Vagina (tissue), 2 donors: Measurements from ENCODE around the gene SLC25A21. TPM values are rescaled to one million over a fixed set of nuclear protein-coding genes. Genes with fewer than 3 reads are reported as not detected.

Experiments used
- DNase-seq, 2 donors: peaks; one replicate each; pipeline ENCODE4 v3.0.0-alpha.2; 2017; ENCODE audit errors: extremely low spot score in 2 of 2
- H3K27ac ChIP-seq: fragments of 200-600 bp; sonication (generic); one replicate; pipeline ENCODE4 v1.5.1; 2019
- H3K27me3 ChIP-seq: fragments of 200-600 bp; sonication (generic); one replicate; pipeline ENCODE4 v1.5.1; 2019
- H3K36me3 ChIP-seq, 2 donors: fragments of 200-600 bp; sonication (generic); one replicate each; pipeline ENCODE4 v1.5.1; 2017 to 2019
- H3K4me1 ChIP-seq: fragments of 200-600 bp; sonication (generic); one replicate; pipeline ENCODE4 v1.5.1; 2019
- H3K4me3 ChIP-seq, 2 donors: fragments of 200-600 bp; sonication (generic); 1 replicate in 1 of 2; 2 replicates in 1 of 2; pipeline ENCODE4 v1.5.1; 2016 to 2019
- H3K9me3 ChIP-seq: fragments of 200-600 bp; sonication (generic); one replicate; pipeline ENCODE4 v1.5.1; 2019
- CTCF ChIP-seq, 3 experiments: fragments of 450-650 bp in 2 of 3; fragments of 200-600 bp in 1 of 3; sonication (generic) in 1 of 3; IDR thresholded peaks; one replicate each; pipeline ENCODE4 v1.5.1; 2017 to 2019; ENCODE audit warnings: antibody characterized with exemption in 3 of 3, mild to moderate bottlenecking in 2 of 3, moderate library complexity in 2 of 3
- POLR2A ChIP-seq, 2 donors: fragments of 450-650 bp; IDR thresholded peaks; one replicate each; pipeline ENCODE4 v1.6.1; 2017; ENCODE audit warnings: antibody characterized with exemption in 2 of 2, mild to moderate bottlenecking in 2 of 2, moderate library complexity in 2 of 2
- POLR2AphosphoS5 ChIP-seq, 2 donors: sonication (generic); formaldehyde crosslinking; IDR thresholded peaks; one replicate each; pipeline ENCODE4 v1.9.0; 2017; ENCODE audit warnings: antibody characterized with exemption in 2 of 2, mild to moderate bottlenecking in 2 of 2, low read depth in 1 of 2; ENCODE audit not compliant: insufficient read depth in 1 of 2
- intact Hi-C: fragments of 100-400 bp; cut with DNase I; formaldehyde crosslinking; loops from one replicate; pipeline ENCODE4 v1.15.1; 2023
- total RNA-seq: library from RNA; depleted of rRNA; stranded (reverse); fragments of >200 nt; gene quantifications from one replicate; pipeline ENCODE4 v1.2.3, GENCODE V29; 2016

The SLC25A21 gene
- total RNA-seq, 1 donor from 2014 or later: 0.49 TPM

GRCh38 chr14:36847366-36847765 is 325.0 kb downstream of the SLC25A21 start:
- TF ChIP-seq POLR2A (IDR thresholded peaks at IDR 0.05): no peak
- no peak for TF ChIP-seq CTCF (IDR thresholded peaks at IDR 0.05)
- TF ChIP-seq POLR2AphosphoS5 (IDR thresholded peaks at IDR 0.05; ENCODE audit: insufficient read depth in 1 of 2, low read depth in 1 of 2): no peak
- Histone ChIP-seq H3K4me1 (no peaks in the 10 kb centered on the region), H3K27ac (no peak overlapping the region), H3K4me3 (no peak overlapping the region), H3K27me3 (no peaks in the 10 kb centered on the region), H3K9me3 (no peaks in the 10 kb centered on the region), H3K36me3 (no peaks in the 10 kb centered on the region)
- intact Hi-C loops: no loop called here
- DNase-seq: no peak

GRCh38 chr14:36845356-36846012 is 326.9 kb downstream of the SLC25A21 start:
- Histone ChIP-seq H3K36me3 (no peaks in the 10 kb centered on the region), H3K4me3 (no peak overlapping the region), H3K27ac (no peak overlapping the region), H3K4me1 (no peaks in the 10 kb centered on the region), H3K9me3 (no peaks in the 10 kb centered on the region), H3K27me3 (no peaks in the 10 kb centered on the region)
- intact Hi-C loops: no loop called here
- no peak for DNase-seq
- no peak for TF ChIP-seq POLR2A (IDR thresholded peaks at IDR 0.05)
- TF ChIP-seq POLR2AphosphoS5 (IDR thresholded peaks at IDR 0.05; ENCODE audit: insufficient read depth in 1 of 2, low read depth in 1 of 2): no peak
- no peak for TF ChIP-seq CTCF (IDR thresholded peaks at IDR 0.05)

- Histone ChIP-seq H3K4me1 (no peaks in the 10 kb centered on the region), H3K36me3 (no peaks in the 10 kb centered on the region), H3K27ac (no peak overlapping the region), H3K27me3 (no peaks in the 10 kb centered on the region), H3K9me3 (no peaks in the 10 kb centered on the region), H3K4me3 (no peak overlapping the region)
- DNase-seq: no peak
- intact Hi-C loops: no loop called here
- TF ChIP-seq POLR2AphosphoS5 (IDR thresholded peaks at IDR 0.05; ENCODE audit: insufficient read depth in 1 of 2, low read depth in 1 of 2) (no peak), POLR2A (IDR thresholded peaks at IDR 0.05) (no peak), CTCF (IDR thresholded peaks at IDR 0.05) (no peak)
Observed at GRCh38 chr14:36844443-36845195, 327.8 kb downstream of the SLC25A21 start.

- H3K4me1 ChIP-seq: no peaks in the 10 kb centered on the region
- H3K9me3 ChIP-seq: no peaks in the 10 kb centered on the region
- H3K36me3 ChIP-seq: no peaks in the 10 kb centered on the region
- intact Hi-C loops: no loop called here
- H3K4me3 ChIP-seq: no peak overlapping the region
- TF ChIP-seq POLR2A (IDR thresholded peaks at IDR 0.05) (no peak), CTCF (IDR thresholded peaks at IDR 0.05) (no peak), POLR2AphosphoS5 (IDR thresholded peaks at IDR 0.05; ENCODE audit: insufficient read depth in 1 of 2, low read depth in 1 of 2) (no peak)
- DNase-seq: no peak
- no peak overlapping the region for H3K27ac ChIP-seq
- H3K27me3 ChIP-seq: no peaks in the 10 kb centered on the region
Observed at GRCh38 chr14:36843410-36843809, 329.0 kb downstream of the SLC25A21 start.

- intact Hi-C loops: no loop called here
- H3K9me3 ChIP-seq: no peaks in the 10 kb centered on the region
Observed at GRCh38 chr14:36835128-36835527, 337.3 kb downstream of the SLC25A21 start.

More at GRCh38 chr14:36835128-36835527, 337.3 kb downstream of the SLC25A21 start:
- no peak overlapping the region for H3K27ac ChIP-seq
- no peaks in the 10 kb centered on the region for H3K4me1 ChIP-seq
- H3K4me3 ChIP-seq: no peak overlapping the region
- TF ChIP-seq POLR2AphosphoS5 (IDR thresholded peaks at IDR 0.05; ENCODE audit: insufficient read depth in 1 of 2, low read depth in 1 of 2) (no peak), CTCF (IDR thresholded peaks at IDR 0.05) (no peak), POLR2A (IDR thresholded peaks at IDR 0.05) (no peak)
- DNase-seq: no peak
- H3K27me3 ChIP-seq: no peaks in the 10 kb centered on the region
- no peaks in the 10 kb centered on the region for H3K36me3 ChIP-seq
